SH-SY5Y (cell line): ENCODE data around the gene POLN.

Source experiments
- GATA2 ChIP-seq: IDR thresholded peaks from 2 replicates; pipeline ENCODE4 v1.6.1; 2011; ENCODE audit warnings: mild to moderate bottlenecking, low read depth, low read length
- GATA3 ChIP-seq: IDR thresholded peaks from 2 replicates; pipeline ENCODE4 v1.6.1; 2011; ENCODE audit warnings: low read depth, mild to moderate bottlenecking, low read length, moderate library complexity

- TF ChIP-seq GATA3: no peak
- TF ChIP-seq GATA2: no peak
Measured at GRCh38 chr4:2095236-2096072, 146.5 kb downstream of the POLN start.
